BLaER1 (cell line): ENCODE measurements around the gene YWHAB.
A peak's percentile ranks its signal among the peaks of the same experiment; 100 is the strongest.

Experiments used
- H3K27ac ChIP-seq: shearing (Covaris generic); formaldehyde crosslinking; 2 replicates; pipeline ENCODE4 v1.8.1; 2022
- H3K27me3 ChIP-seq: shearing (Covaris generic); formaldehyde crosslinking; 2 replicates; pipeline ENCODE4 v1.8.1; 2022
- H3K36me3 ChIP-seq: shearing (Covaris generic); formaldehyde crosslinking; 2 replicates; pipeline ENCODE4 v1.8.1; 2022
- H3K4me1 ChIP-seq: shearing (Covaris generic); formaldehyde crosslinking; 2 replicates; pipeline ENCODE4 v1.8.1; 2022
- H3K4me2 ChIP-seq: shearing (Covaris generic); formaldehyde crosslinking; 2 replicates; pipeline ENCODE4 v1.8.1; 2022
- H3K4me3 ChIP-seq: shearing (Covaris generic); formaldehyde crosslinking; 2 replicates; pipeline ENCODE4 v1.8.1; 2022
- H3K9ac ChIP-seq: shearing (Covaris generic); formaldehyde crosslinking; 2 replicates; pipeline ENCODE4 v1.8.1; 2022
- H3K9me3 ChIP-seq: shearing (Covaris generic); formaldehyde crosslinking; 2 replicates; pipeline ENCODE4 v1.8.1; 2022
- H4K20me1 ChIP-seq: shearing (Covaris generic); formaldehyde crosslinking; 2 replicates; pipeline ENCODE4 v1.8.1; 2022
- Cebpa-rat ChIP-seq: shearing (Covaris generic); IDR thresholded peaks from 2 replicates; pipeline ENCODE4 v1.8.1; 2022

Gene YWHAB

DNA sequence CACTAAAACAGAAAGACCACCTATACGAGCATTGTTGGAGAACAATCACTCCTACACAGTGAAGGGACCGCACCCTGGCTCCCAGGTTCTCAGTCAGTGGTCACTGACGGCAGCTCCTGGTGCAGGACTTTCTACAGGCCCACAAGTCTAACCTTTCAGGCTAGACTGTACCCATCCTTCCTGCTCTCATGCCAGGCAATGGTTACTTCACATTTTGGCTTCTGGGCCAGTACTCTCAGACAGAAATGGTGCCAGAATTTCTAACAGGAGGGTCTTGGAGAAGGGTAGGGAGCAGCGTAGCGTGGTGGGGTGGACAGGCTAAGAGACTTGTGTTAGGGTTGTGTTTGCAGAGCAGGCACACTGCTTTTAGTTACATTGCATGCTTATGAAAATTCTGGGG lies 62.6 kb downstream of the YWHAB start:
- Histone ChIP-seq H3K4me3 (no peak overlapping the region), H3K4me2 (no peak overlapping the region), H3K27ac (no peak overlapping the region), H3K4me1 (peaks cover 11% of the 10 kb centered on the region), H3K9ac (no peak overlapping the region), H3K9me3 (no peaks in the 10 kb centered on the region), H3K36me3 (peaks cover 100% of the 10 kb centered on the region), H3K27me3 (no peaks in the 10 kb centered on the region), H4K20me1 (peaks cover 71% of the 10 kb centered on the region)
- TF ChIP-seq Cebpa-rat, result no peak

DNA sequence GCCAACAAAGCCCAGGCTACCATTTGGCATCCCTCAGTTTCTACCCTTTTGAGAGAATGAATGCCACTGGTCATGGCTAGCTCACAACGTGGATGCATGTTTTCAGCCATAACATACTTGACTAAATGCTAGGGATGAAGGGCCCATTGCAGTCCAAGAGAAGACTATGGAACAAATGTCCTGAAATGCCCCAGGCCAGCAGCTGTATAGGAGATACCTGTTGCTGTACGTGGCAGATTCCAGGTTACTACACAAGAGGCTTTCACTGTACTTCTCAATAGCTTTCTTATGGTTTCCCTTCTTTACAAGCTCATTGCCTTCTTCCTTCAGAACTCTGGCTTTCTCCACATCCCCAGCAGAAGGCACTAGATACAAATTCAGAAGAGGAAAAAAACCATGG lies 63.0 kb downstream of the YWHAB start:
- Histone ChIP-seq H3K4me3 (no peak overlapping the region), H3K9me3 (no peaks in the 10 kb centered on the region), H4K20me1 (peaks cover 71% of the 10 kb centered on the region), H3K27ac (no peak overlapping the region), H3K9ac (no peak overlapping the region), H3K4me1 (peaks cover 15% of the 10 kb centered on the region), H3K4me2 (no peak overlapping the region), H3K27me3 (no peaks in the 10 kb centered on the region), H3K36me3 (peaks cover 100% of the 10 kb centered on the region)
- TF ChIP-seq Cebpa-rat, result no peak

DNA sequence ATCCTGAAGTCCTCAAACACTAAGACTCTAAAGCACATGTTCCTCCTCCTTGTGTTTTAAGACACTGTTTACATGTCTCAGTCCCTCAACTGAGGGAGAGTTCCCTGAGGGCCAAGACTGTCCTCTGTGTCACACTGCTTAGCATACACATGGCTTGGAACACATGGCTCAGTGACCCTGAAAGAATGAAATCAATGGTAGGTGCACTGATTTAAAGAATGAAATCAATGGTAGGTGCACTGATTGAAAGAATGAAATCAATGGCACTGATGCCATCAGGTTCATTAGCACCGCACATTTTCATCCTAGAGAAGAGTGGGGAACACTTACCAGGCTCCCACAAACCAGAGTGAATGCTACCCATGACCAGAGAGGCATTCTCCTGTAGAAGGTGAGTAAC lies 64.9 kb downstream of the YWHAB start:
- no peak for TF ChIP-seq Cebpa-rat
- H3K4me2 ChIP-seq, result no peak overlapping the region
- no peak overlapping the region for H3K9ac ChIP-seq
- peaks cover 100% of the 10 kb centered on the region for H3K36me3 ChIP-seq
- peaks cover 31% of the 10 kb centered on the region for H3K4me1 ChIP-seq
- no peaks in the 10 kb centered on the region for H3K27me3 ChIP-seq
- H3K9me3 ChIP-seq, result no peaks in the 10 kb centered on the region
- peaks cover 64% of the 10 kb centered on the region for H4K20me1 ChIP-seq
- H3K27ac ChIP-seq, result no peak overlapping the region
- no peak overlapping the region for H3K4me3 ChIP-seq

DNA sequence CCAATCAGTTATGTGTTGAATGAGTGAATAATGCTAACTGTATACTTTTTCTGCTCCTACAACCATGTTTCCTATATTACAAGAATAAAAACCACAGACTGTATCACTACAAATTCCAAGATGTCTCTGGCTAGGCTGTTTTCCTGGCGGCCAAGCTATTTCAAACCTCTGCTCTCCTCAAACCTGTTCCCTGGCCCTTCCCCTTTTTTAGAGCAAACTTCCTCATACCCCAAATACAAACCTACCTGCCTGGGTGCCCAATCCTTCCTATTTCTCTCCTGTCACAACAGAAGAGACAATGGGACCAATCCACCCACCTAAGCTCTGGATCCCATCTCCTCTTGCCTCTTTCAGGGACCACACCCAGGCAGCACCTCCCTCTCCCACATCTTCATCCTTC lies 67.2 kb downstream of the YWHAB start:
- no peak for TF ChIP-seq Cebpa-rat
- Histone ChIP-seq H4K20me1 (peaks cover 58% of the 10 kb centered on the region), H3K27me3 (no peaks in the 10 kb centered on the region), H3K9me3 (no peaks in the 10 kb centered on the region), H3K27ac (no peak overlapping the region), H3K4me2 (peak overlapping the region; percentile 53), H3K4me1 (peaks cover 42% of the 10 kb centered on the region), H3K4me3 (no peak overlapping the region), H3K36me3 (peaks cover 98% of the 10 kb centered on the region), H3K9ac (no peak overlapping the region)

DNA sequence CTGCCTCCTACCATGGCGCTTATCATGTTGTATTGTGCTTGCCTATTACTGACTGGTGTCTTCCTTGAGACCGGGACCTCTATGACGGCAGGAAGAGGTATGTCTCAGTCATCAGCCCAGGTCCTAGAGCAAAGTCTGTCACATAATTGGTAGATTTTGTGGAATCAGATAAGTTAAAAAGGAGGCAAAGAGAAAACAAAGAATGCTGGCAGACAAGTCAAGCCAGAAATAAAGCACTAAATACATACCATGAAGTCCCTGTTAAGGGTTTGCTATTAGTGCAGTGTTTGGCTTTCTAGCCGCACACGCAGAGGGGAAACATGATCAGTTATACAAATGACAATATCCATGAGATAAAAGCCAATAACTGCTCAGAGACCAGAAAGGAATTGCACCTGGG lies 68.7 kb downstream of the YWHAB start:
- TF ChIP-seq Cebpa-rat, result no peak
- H3K27me3 ChIP-seq, result no peaks in the 10 kb centered on the region
- H3K4me1 ChIP-seq, result peaks cover 53% of the 10 kb centered on the region
- no peak overlapping the region for H3K4me3 ChIP-seq
- no peak overlapping the region for H3K27ac ChIP-seq
- peaks cover 92% of the 10 kb centered on the region for H3K36me3 ChIP-seq
- H3K9ac ChIP-seq, result no peak overlapping the region
- no peaks in the 10 kb centered on the region for H3K9me3 ChIP-seq
- H4K20me1 ChIP-seq, result peaks cover 60% of the 10 kb centered on the region
- no peak overlapping the region; the same call in 1 of the 2 replicates for H3K4me2 ChIP-seq

DNA sequence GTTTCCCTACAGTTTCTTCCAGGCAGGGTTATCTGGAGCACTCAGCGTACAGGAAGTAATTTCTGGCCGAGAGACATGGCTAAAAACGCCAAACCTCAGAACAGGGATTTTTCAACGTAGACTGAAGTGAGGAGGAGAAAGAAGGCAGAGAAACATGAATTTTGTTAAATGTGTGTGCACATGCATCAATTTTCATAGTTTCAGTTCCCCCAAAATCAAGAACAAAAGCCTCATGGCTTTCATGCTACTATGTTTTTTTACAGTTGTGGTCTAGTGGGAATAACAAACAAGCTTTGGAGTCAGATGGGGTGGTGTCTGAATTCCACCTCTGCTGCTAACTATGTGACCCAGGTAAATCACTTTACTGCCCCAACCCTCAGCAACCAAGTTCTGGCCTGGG lies 69.8 kb downstream of the YWHAB start:
- peaks cover 56% of the 10 kb centered on the region for H3K4me1 ChIP-seq
- no peak overlapping the region for H3K9ac ChIP-seq
- no peak overlapping the region for H3K4me3 ChIP-seq
- H3K36me3 ChIP-seq, result peaks cover 82% of the 10 kb centered on the region
- no peak for TF ChIP-seq Cebpa-rat
- peaks cover 60% of the 10 kb centered on the region for H4K20me1 ChIP-seq
- 0 out of 2 replicates have a peak overlapping the region, but pooled peaks have one; percentile 48 for H3K27ac ChIP-seq
- H3K27me3 ChIP-seq, result no peaks in the 10 kb centered on the region
- no peaks in the 10 kb centered on the region for H3K9me3 ChIP-seq
- H3K4me2 ChIP-seq, result peak overlapping the region; percentile 32; the same call in 1 of the 2 replicates

DNA sequence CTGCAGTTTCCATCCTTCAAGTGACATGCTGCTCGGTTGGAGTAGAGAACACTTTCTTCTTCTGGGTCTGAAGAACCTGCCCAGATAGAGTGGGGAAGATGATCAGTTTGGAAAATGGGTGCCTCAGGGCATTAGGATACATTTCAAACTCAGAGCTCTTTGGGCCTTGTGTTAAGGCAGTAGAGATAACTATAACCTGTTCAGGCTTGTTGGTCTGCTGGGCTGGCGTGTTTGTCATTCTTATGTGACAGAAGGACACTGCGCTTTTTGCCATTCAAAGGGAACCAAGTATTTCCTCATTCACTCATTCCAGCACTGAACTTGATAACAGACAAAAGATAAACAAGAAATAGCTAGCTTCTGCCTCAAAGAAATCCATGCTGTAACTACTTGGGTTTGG lies 70.9 kb downstream of the YWHAB start:
- H3K9ac ChIP-seq, result no peak overlapping the region
- peaks cover 70% of the 10 kb centered on the region for H3K36me3 ChIP-seq
- TF ChIP-seq Cebpa-rat, result no peak
- H4K20me1 ChIP-seq, result peaks cover 60% of the 10 kb centered on the region
- no peaks in the 10 kb centered on the region for H3K27me3 ChIP-seq
- H3K4me1 ChIP-seq, result peaks cover 64% of the 10 kb centered on the region
- no peak overlapping the region for H3K27ac ChIP-seq
- H3K4me3 ChIP-seq, result no peak overlapping the region
- no peaks in the 10 kb centered on the region for H3K9me3 ChIP-seq
- H3K4me2 ChIP-seq, result no peak overlapping the region
